Measurements from ENCODE around the gene ZNF296. TPM values are rescaled to one million over a fixed set of nuclear protein-coding genes. Genes with fewer than 3 reads are reported as not detected.

ZNF296 gene
- total and polyA plus RNA-seq, 2 of the 13 experiments (the other 11 are each of a cell fraction or from before 2014, with no cell fraction given): 0.26 to 0.62 TPM

- no peak for TF ChIP-seq DRAP1 (CRISPR knock-in tag; IDR thresholded peaks at IDR 0.05)
- TF ChIP-seq REPIN1 (CRISPR knock-in tag; IDR thresholded peaks at IDR 0.05; ENCODE audit: borderline replicate concordance, low read depth): no peak
- TF ChIP-seq ZNF878 (CRISPR knock-in tag; IDR thresholded peaks at IDR 0.05): no peak
- no peak for TF ChIP-seq RERE (CRISPR knock-in tag; IDR thresholded peaks at IDR 0.05; ENCODE audit: low read depth)
- TF ChIP-seq POLR2A (IDR thresholded peaks at IDR 0.05; ENCODE audit: insufficient read depth in 1 of 2, low read depth in 2 of 2, low read length in 2 of 2): no peak
- no peak for TF ChIP-seq ZBTB8A (CRISPR knock-in tag; IDR thresholded peaks at IDR 0.05; ENCODE audit: borderline replicate concordance, low read depth)
- no peak for TF ChIP-seq MYNN (CRISPR knock-in tag; IDR thresholded peaks at IDR 0.05; ENCODE audit: low read depth)
- no peak for TF ChIP-seq ZNF382 (CRISPR knock-in tag; IDR thresholded peaks at IDR 0.05; ENCODE audit: borderline replicate concordance)
- no peak for TF ChIP-seq ZNF10 (CRISPR knock-in tag; IDR thresholded peaks at IDR 0.05; ENCODE audit: borderline replicate concordance, low read depth)
- TF ChIP-seq ZNF850 (CRISPR knock-in tag; conservative IDR thresholded peaks at IDR 0.05): no peak
- no peak for TF ChIP-seq GZF1 (CRISPR knock-in tag; IDR thresholded peaks at IDR 0.05)
- TF ChIP-seq SRSF4 (IDR thresholded peaks at IDR 0.05; ENCODE audit: low read depth, low read length, poor library complexity, severe bottlenecking): no peak
- no peak for TF ChIP-seq ZNF770 (CRISPR knock-in tag; IDR thresholded peaks at IDR 0.05)
- TF ChIP-seq SOX13 (IDR thresholded peaks at IDR 0.05): no peak
- TF ChIP-seq SOX13 (CRISPR knock-in tag; conservative IDR thresholded peaks at IDR 0.05 in 1 of 2, IDR thresholded peaks at IDR 0.05 in 1 of 2): no peak
- TF ChIP-seq ZNF121 (CRISPR knock-in tag; IDR thresholded peaks at IDR 0.05): peak; percentile 65; the same call in 1 of the 2 replicates
- TF ChIP-seq ARNTL (CRISPR knock-in tag; IDR thresholded peaks at IDR 0.05): no peak
- TF ChIP-seq HOXD1 (CRISPR knock-in tag; IDR thresholded peaks at IDR 0.05): 0 out of 2 replicates have a peak, but pooled peaks have one; percentile 20
- TF ChIP-seq ZNF333 (CRISPR knock-in tag; IDR thresholded peaks at IDR 0.05; ENCODE audit: borderline replicate concordance): no peak
- no peak for TF ChIP-seq BCL3 (CRISPR knock-in tag; IDR thresholded peaks at IDR 0.05)
Observed at GRCh38 chr19:45059258-45059965, 16.9 kb downstream of the ZNF296 start (continued).
